MM.1S (cell line): ENCODE data around the gene MYRF.

ENCODE experiments used
- CTCF ChIP-seq: fragments of 300-600 bp; sonication (generic); IDR thresholded peaks from 2 replicates; pipeline ENCODE4 v1.5.1; 2016; ENCODE audit warnings: antibody characterized with exemption, low read length, mixed read lengths
- EZH2 ChIP-seq: fragments of 300-600 bp; sonication (generic); optimal IDR thresholded peaks from 2 replicates; pipeline ENCODE3; 2017; ENCODE audit warnings: low read depth, mild to moderate bottlenecking, antibody characterized with exemption, low read length, mixed read lengths
- EZH2phosphoT487 ChIP-seq: fragments of 300-600 bp; sonication (generic); IDR thresholded peaks from 2 replicates; pipeline ENCODE4 v1.6.1; 2018; ENCODE audit warnings: antibody characterized with exemption, low read length

GRCh38 chr11:61737131-61737530, 15.3 kb upstream of the MYRF start:
- TF ChIP-seq CTCF (peak; percentile 33), EZH2 (no peak), EZH2phosphoT487 (no peak)
